Measurements from ENCODE around the gene LARP1.
"Not testable (repeated sequence)": the region's sequence is repeated elsewhere in the genome, so short reads cannot be mapped to it uniquely, and the experiment has no call there.

The LARP1 gene

GRCh38 chr5:154734370-154735248, 20.6 kb upstream of the LARP1 start:
- no peak overlapping the region for H3K27ac ChIP-seq
- H3K27me3 ChIP-seq: no peaks in the 10 kb centered on the region
- no peak overlapping the region for H3K4me3 ChIP-seq
- no peaks in the 10 kb centered on the region for H4K20me1 ChIP-seq
- no peak overlapping the region for H3K9ac ChIP-seq
- no peak overlapping the region for H3K4me2 ChIP-seq
- no peaks in the 10 kb centered on the region for H3K4me1 ChIP-seq
- H3K9me3 ChIP-seq: no peaks in the 10 kb centered on the region
- no peak for TF ChIP-seq Cebpa-rat (IDR thresholded peaks at IDR 0.05)
- no peaks in the 10 kb centered on the region for H3K36me3 ChIP-seq

- not testable (repeated sequence) for H4K20me1 ChIP-seq, H3K4me1 ChIP-seq, H3K9me3 ChIP-seq, H3K4me3 ChIP-seq, H3K9ac ChIP-seq, H3K27ac ChIP-seq, H3K36me3 ChIP-seq, H3K27me3 ChIP-seq, H3K4me2 ChIP-seq
Measured at GRCh38 chr5:154735362-154735761, 19.8 kb upstream of the LARP1 start.

GRCh38 chr5:154736372-154736771, 18.8 kb upstream of the LARP1 start:
- H4K20me1 ChIP-seq, H3K9ac ChIP-seq, H3K27me3 ChIP-seq, H3K36me3 ChIP-seq, H3K9me3 ChIP-seq, H3K4me3 ChIP-seq, H3K4me2 ChIP-seq, H3K4me1 ChIP-seq, H3K27ac ChIP-seq: not testable (repeated sequence)

- TF ChIP-seq Cebpa-rat (IDR thresholded peaks at IDR 0.05): no peak
- no peak overlapping the region for H3K4me2 ChIP-seq
- no peaks in the 10 kb centered on the region for H3K27me3 ChIP-seq
- H3K27ac ChIP-seq: no peak overlapping the region
- H3K4me3 ChIP-seq: no peak overlapping the region
- no peaks in the 10 kb centered on the region for H3K4me1 ChIP-seq
- no peaks in the 10 kb centered on the region for H4K20me1 ChIP-seq
- no peaks in the 10 kb centered on the region for H3K9me3 ChIP-seq
- no peak overlapping the region for H3K9ac ChIP-seq
- no peaks in the 10 kb centered on the region for H3K36me3 ChIP-seq
Measured at GRCh38 chr5:154737667-154738320, 17.4 kb upstream of the LARP1 start.

- H3K27me3 ChIP-seq: no peaks in the 10 kb centered on the region
- H3K36me3 ChIP-seq: no peaks in the 10 kb centered on the region
- H4K20me1 ChIP-seq: no peaks in the 10 kb centered on the region
- H3K9ac ChIP-seq: no peak overlapping the region
- no peak overlapping the region for H3K4me3 ChIP-seq
- H3K27ac ChIP-seq: no peak overlapping the region
- TF ChIP-seq Cebpa-rat (IDR thresholded peaks at IDR 0.05): no peak
- H3K4me2 ChIP-seq: no peak overlapping the region
- no peaks in the 10 kb centered on the region for H3K9me3 ChIP-seq
- H3K4me1 ChIP-seq: no peaks in the 10 kb centered on the region
Measured at GRCh38 chr5:154740483-154740882, 14.7 kb upstream of the LARP1 start.

GRCh38 chr5:154740957-154741356, 14.2 kb upstream of the LARP1 start:
- Histone ChIP-seq H3K27me3 (no peaks in the 10 kb centered on the region), H3K27ac (no peak overlapping the region), H3K9ac (no peak overlapping the region), H4K20me1 (no peaks in the 10 kb centered on the region), H3K9me3 (no peaks in the 10 kb centered on the region), H3K4me2 (no peak overlapping the region), H3K36me3 (no peaks in the 10 kb centered on the region), H3K4me1 (no peaks in the 10 kb centered on the region), H3K4me3 (no peak overlapping the region)
- no peak for TF ChIP-seq Cebpa-rat (IDR thresholded peaks at IDR 0.05)

GRCh38 chr5:154741415-154741814, 13.8 kb upstream of the LARP1 start:
- Histone ChIP-seq H3K27me3 (no peaks in the 10 kb centered on the region), H4K20me1 (no peaks in the 10 kb centered on the region), H3K4me2 (no peak overlapping the region), H3K4me3 (no peak overlapping the region), H3K9me3 (no peaks in the 10 kb centered on the region), H3K4me1 (no peaks in the 10 kb centered on the region), H3K9ac (no peak overlapping the region), H3K36me3 (no peaks in the 10 kb centered on the region), H3K27ac (no peak overlapping the region)
- no peak for TF ChIP-seq Cebpa-rat (IDR thresholded peaks at IDR 0.05)

GRCh38 chr5:154743812-154744211, 11.4 kb upstream of the LARP1 start:
- no peak overlapping the region for H3K27ac ChIP-seq

GRCh38 chr5:154745349-154745748, 9.8 kb upstream of the LARP1 start:
- no peak overlapping the region for H3K9ac ChIP-seq

More at GRCh38 chr5:154743812-154744211, 11.4 kb upstream of the LARP1 start:
- no peak overlapping the region for H3K4me3 ChIP-seq
- TF ChIP-seq Cebpa-rat (IDR thresholded peaks at IDR 0.05): no peak
- H4K20me1 ChIP-seq: no peaks in the 10 kb centered on the region
- H3K27me3 ChIP-seq: no peaks in the 10 kb centered on the region
- no peaks in the 10 kb centered on the region for H3K36me3 ChIP-seq
- no peaks in the 10 kb centered on the region for H3K4me1 ChIP-seq
- H3K9me3 ChIP-seq: no peaks in the 10 kb centered on the region
- H3K4me2 ChIP-seq: no peak overlapping the region
- H3K9ac ChIP-seq: no peak overlapping the region

GRCh38 chr5:154749491-154749890, 5.7 kb upstream of the LARP1 start:
- Histone ChIP-seq H3K9ac (no peak overlapping the region), H3K4me2 (no peak overlapping the region), H3K4me3 (no peak overlapping the region), H3K27me3 (no peaks in the 10 kb centered on the region), H3K4me1 (peaks cover 13% of the 10 kb centered on the region), H3K27ac (no peak overlapping the region), H3K36me3 (no peaks in the 10 kb centered on the region), H4K20me1 (no peaks in the 10 kb centered on the region), H3K9me3 (no peaks in the 10 kb centered on the region)
- no peak for TF ChIP-seq Cebpa-rat (IDR thresholded peaks at IDR 0.05)

More at GRCh38 chr5:154745349-154745748, 9.8 kb upstream of the LARP1 start:
- Histone ChIP-seq H4K20me1 (no peaks in the 10 kb centered on the region), H3K27me3 (no peaks in the 10 kb centered on the region), H3K36me3 (no peaks in the 10 kb centered on the region), H3K4me1 (no peaks in the 10 kb centered on the region), H3K27ac (no peak overlapping the region), H3K4me3 (no peak overlapping the region), H3K4me2 (no peak overlapping the region), H3K9me3 (no peaks in the 10 kb centered on the region)
- no peak for TF ChIP-seq Cebpa-rat (IDR thresholded peaks at IDR 0.05)

GRCh38 chr5:154750641-154751040, 4.5 kb upstream of the LARP1 start:
- not testable (repeated sequence) for H3K36me3 ChIP-seq, H3K27ac ChIP-seq, H3K9me3 ChIP-seq, H3K9ac ChIP-seq, H3K27me3 ChIP-seq, H4K20me1 ChIP-seq, H3K4me3 ChIP-seq, H3K4me2 ChIP-seq
- H3K4me1 ChIP-seq: peaks cover 15% of the 10 kb centered on the region

All from BLaER1 (cell line).